AML-193 (cell line): Measurements from ENCODE around the gene RGS17.
"Not testable (repeated sequence)": the region's sequence is repeated elsewhere in the genome, so short reads cannot be mapped to it uniquely, and the experiment has no call there.

Experiments
- DNase-seq, 2 experiments: peaks; one replicate each; lab custom pipeline; 2025; lab: John Stamatoyannopoulos, UW

The RGS17 gene

GRCh38 chr6:153131037-153131981 is at the start of gene RGS17:
RGS17 (minus strand) TSS chr6:153131282; CDS start chr6:153044018, 87,264 bp downstream.
- DNase-seq: no peak

- DNase-seq: no peak
Measured at GRCh38 chr6:153172815-153173214, 41.7 kb upstream of the RGS17 start.

- no peak for DNase-seq
Measured at GRCh38 chr6:153170511-153170910, 39.4 kb upstream of the RGS17 start.

- DNase-seq: no peak
Measured at GRCh38 chr6:153167907-153168306, 36.8 kb upstream of the RGS17 start.

GRCh38 chr6:153167061-153167891 is 36.2 kb upstream of the RGS17 start:
- no peak for DNase-seq

GRCh38 chr6:153162646-153163045 is 31.6 kb upstream of the RGS17 start:
- DNase-seq: no peak

- DNase-seq: no peak
Measured at GRCh38 chr6:153162172-153162571, 31.1 kb upstream of the RGS17 start.

- no peak for DNase-seq
Measured at GRCh38 chr6:153160221-153160620, 29.1 kb upstream of the RGS17 start.

- DNase-seq: no peak
Measured at GRCh38 chr6:153150752-153151440, 19.8 kb upstream of the RGS17 start.

GRCh38 chr6:153150371-153150751 is 19.3 kb upstream of the RGS17 start:
- DNase-seq: no peak

GRCh38 chr6:153149891-153150290 is 18.8 kb upstream of the RGS17 start:
- DNase-seq: no peak

- no peak for DNase-seq
Measured at GRCh38 chr6:153146413-153146812, 15.3 kb upstream of the RGS17 start.

GRCh38 chr6:153145591-153145990 is 14.5 kb upstream of the RGS17 start:
- no peak for DNase-seq

GRCh38 chr6:153143200-153143599 is 12.1 kb upstream of the RGS17 start:
- DNase-seq: no peak

GRCh38 chr6:153140299-153140698 is 9.2 kb upstream of the RGS17 start:
- no peak for DNase-seq

GRCh38 chr6:153138930-153139329 is 7.8 kb upstream of the RGS17 start:
- no peak for DNase-seq

GRCh38 chr6:153135681-153136080 is 4.6 kb upstream of the RGS17 start:
- DNase-seq: no peak

- not testable (repeated sequence) for DNase-seq
Measured at GRCh38 chr6:153133667-153134066, 2.6 kb upstream of the RGS17 start.

GRCh38 chr6:153130515-153131036 is 506 bp downstream of the RGS17 start:
- no peak for DNase-seq

GRCh38 chr6:153129873-153130514 is 1.1 kb downstream of the RGS17 start:
- no peak for DNase-seq

GRCh38 chr6:153126218-153126617 is 4.9 kb downstream of the RGS17 start:
- DNase-seq: no peak

- no peak for DNase-seq
Measured at GRCh38 chr6:153125032-153125431, 6.0 kb downstream of the RGS17 start.
